DOHH2 (cell line): ENCODE data around the gene TIPARP.

Experiments
- H3F3A ChIP-seq: fragments of 200-600 bp; sonication (generic), shearing (Covaris generic); 2 replicates; pipeline ENCODE4 v1.6.0; 2016; ENCODE audit warnings: antibody characterized with exemption, mild to moderate bottlenecking; ENCODE audit not compliant: control insufficient read depth, insufficient read depth
- H3K27ac ChIP-seq: fragments of 200-600 bp; sonication (generic); 2 replicates; pipeline ENCODE4 v1.5.1; 2014; ENCODE audit warnings: low read depth, mild to moderate bottlenecking, low read length, moderate library complexity
- H3K27me3 ChIP-seq: fragments of 200-600 bp; sonication (generic); 2 replicates; pipeline ENCODE4 v1.6.1; 2014; ENCODE audit warnings: mild to moderate bottlenecking, low read length, mixed read lengths; ENCODE audit not compliant: control insufficient read depth
- H3K36me3 ChIP-seq: fragments of 200-600 bp; sonication (generic); 2 replicates; pipeline ENCODE4 v1.6.1; 2014; ENCODE audit warnings: mild to moderate bottlenecking, low read length, moderate library complexity, mixed read lengths; ENCODE audit not compliant: control insufficient read depth
- H3K4me1 ChIP-seq: fragments of 200-600 bp; sonication (generic); 2 replicates; pipeline ENCODE4 v1.6.1; 2014; ENCODE audit warnings: mild to moderate bottlenecking, low read length, mixed read lengths; ENCODE audit not compliant: control insufficient read depth
- H3K4me2 ChIP-seq: fragments of 200-600 bp; sonication (generic); 2 replicates; pipeline ENCODE4 v1.6.0; 2014; ENCODE audit warnings: mild to moderate bottlenecking, low read length, moderate library complexity
- H3K4me3 ChIP-seq: fragments of 200-600 bp; sonication (generic); 2 replicates; pipeline ENCODE4 v1.5.1; 2014; ENCODE audit warnings: mild to moderate bottlenecking, low read length, mixed read lengths
- H3K79me2 ChIP-seq: fragments of 200-600 bp; sonication (generic); 2 replicates; pipeline ENCODE4 v1.6.1; 2014; ENCODE audit warnings: mild to moderate bottlenecking, low read length, mixed read lengths; ENCODE audit not compliant: control insufficient read depth
- H3K9me2 ChIP-seq: fragments of 200-600 bp; sonication (generic); replicated peaks from 2 replicates; pipeline ENCODE4 v1.6.1; 2014; ENCODE audit warnings: mild to moderate bottlenecking, low read length, mixed read lengths; ENCODE audit not compliant: control insufficient read depth
- H3K9me3 ChIP-seq: fragments of 200-600 bp; sonication (generic); 2 replicates; pipeline ENCODE4 v1.6.1; 2014; ENCODE audit warnings: antibody characterized with exemption, low read length, mixed read lengths; ENCODE audit not compliant: control insufficient read depth, insufficient read depth
- H4K20me1 ChIP-seq: fragments of 200-600 bp; sonication (generic); 2 replicates; pipeline ENCODE4 v1.6.0; 2014; ENCODE audit warnings: low read depth, mild to moderate bottlenecking, antibody characterized with exemption, low read length, moderate library complexity; ENCODE audit not compliant: control insufficient read depth, insufficient read depth
- EZH2phosphoT487 ChIP-seq: fragments of 200-600 bp; sonication (generic); IDR thresholded peaks from 2 replicates; pipeline ENCODE4 v1.6.1; 2017; ENCODE audit warnings: borderline replicate concordance, mild to moderate bottlenecking, antibody characterized with exemption, low read length, moderate library complexity, mixed read lengths
- TF ChIP-seq, protein P1 (sequence below): fragments of 200-600 bp; sonication (generic); IDR thresholded peaks from one replicate; pipeline ENCODE4 v1.5.1; 2014; ENCODE audit warnings: antibody characterized with exemption, mild to moderate bottlenecking, low read depth, low read length; ENCODE audit not compliant: poor library complexity, severe bottlenecking

The TIPARP gene

DNA sequence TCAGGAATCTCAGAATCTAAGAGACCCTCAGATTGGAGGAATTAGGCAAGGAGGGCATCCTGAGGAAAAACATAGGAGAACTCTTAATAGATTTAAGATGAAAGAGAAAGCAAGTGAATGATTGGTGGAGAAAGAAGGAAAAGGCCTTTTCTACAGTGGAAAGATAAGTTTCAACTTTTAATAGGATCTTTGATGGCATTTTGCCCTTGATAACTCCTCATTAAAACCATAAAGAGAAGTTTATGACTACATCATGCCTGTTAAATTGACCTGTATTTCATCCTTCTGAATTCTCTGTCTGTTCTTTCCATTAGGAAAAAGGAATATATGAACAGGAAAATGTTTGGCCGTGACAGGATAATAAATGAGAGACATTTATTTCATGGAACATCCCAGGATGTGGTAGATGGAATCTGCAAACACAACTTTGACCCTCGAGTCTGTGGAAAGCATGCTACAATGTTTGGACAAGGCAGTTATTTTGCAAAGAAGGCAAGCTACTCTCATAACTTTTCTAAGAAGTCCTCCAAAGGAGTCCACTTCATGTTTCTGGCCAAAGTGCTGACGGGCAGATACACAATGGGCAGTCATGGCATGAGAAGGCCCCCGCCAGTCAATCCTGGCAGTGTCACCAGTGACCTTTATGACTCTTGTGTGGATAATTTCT lies 30.1 kb downstream of the TIPARP start:
- Histone ChIP-seq H3K79me2 (peaks cover 46% of the 10 kb centered on the region), H3K9me2 (no peaks in the 10 kb centered on the region), H3K4me2 (no peak overlapping the region), H3K36me3 (peaks cover 92% of the 10 kb centered on the region), H3K27ac (no peak overlapping the region), H4K20me1 (no peaks in the 10 kb centered on the region; the same call in 1 of the 2 replicates), H3K9me3 (no peaks in the 10 kb centered on the region), H3K4me3 (no peak overlapping the region), H3K27me3 (no peaks in the 10 kb centered on the region), H3K4me1 (peaks cover 34% of the 10 kb centered on the region), H3F3A (peaks cover 22% of the 10 kb centered on the region)
- TF ChIP-seq, protein P1, sequence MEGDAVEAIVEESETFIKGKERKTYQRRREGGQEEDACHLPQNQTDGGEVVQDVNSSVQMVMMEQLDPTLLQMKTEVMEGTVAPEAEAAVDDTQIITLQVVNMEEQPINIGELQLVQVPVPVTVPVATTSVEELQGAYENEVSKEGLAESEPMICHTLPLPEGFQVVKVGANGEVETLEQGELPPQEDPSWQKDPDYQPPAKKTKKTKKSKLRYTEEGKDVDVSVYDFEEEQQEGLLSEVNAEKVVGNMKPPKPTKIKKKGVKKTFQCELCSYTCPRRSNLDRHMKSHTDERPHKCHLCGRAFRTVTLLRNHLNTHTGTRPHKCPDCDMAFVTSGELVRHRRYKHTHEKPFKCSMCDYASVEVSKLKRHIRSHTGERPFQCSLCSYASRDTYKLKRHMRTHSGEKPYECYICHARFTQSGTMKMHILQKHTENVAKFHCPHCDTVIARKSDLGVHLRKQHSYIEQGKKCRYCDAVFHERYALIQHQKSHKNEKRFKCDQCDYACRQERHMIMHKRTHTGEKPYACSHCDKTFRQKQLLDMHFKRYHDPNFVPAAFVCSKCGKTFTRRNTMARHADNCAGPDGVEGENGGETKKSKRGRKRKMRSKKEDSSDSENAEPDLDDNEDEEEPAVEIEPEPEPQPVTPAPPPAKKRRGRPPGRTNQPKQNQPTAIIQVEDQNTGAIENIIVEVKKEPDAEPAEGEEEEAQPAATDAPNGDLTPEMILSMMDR: no peak

DNA sequence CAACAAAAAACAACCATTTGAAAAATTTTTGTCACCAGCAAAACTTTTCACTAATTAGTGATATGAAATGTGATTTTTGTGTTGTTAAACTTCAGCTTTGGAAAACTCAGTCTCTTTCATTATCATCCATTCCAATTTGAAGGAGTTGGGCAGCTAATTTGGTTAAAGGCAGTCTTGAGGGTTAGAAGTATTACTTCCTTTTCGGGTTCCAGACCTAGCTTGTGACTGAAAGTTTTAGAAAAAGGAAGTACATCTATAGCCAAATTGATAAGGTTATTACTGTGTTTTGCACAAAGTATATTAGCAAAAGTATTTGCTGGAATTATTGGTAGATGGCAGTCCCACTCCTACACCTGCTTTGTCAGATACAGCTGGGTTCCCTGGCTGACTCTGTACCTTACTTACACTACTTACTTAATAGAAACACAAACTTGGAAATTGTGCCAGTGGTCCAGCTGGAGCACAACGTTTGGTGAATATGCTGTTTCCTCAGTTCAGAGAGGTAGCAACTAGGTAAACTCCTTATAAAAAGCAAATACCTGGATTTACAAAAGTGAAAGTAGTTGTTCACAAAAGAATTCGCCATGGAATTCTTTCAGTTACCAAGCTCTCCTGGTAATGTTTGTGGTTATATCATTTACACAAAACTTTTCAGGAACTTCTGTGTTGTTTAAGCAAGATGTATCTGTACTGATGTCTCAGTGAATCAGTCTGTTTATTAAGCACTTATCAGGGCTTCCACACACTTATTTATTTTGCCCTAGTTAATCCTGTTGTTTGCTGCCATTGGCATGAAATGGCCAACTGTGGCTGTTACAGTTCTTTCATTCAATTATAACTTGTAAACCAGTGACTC lies 31.6 kb downstream of the TIPARP start:
- Histone ChIP-seq H3K9me3 (no peaks in the 10 kb centered on the region), H3K4me3 (no peak overlapping the region), H3K4me2 (no peak overlapping the region), H3K79me2 (peaks cover 33% of the 10 kb centered on the region), H4K20me1 (no peaks in the 10 kb centered on the region; the same call in 1 of the 2 replicates), H3K27ac (peak overlapping the region; percentile 28; the same call in 1 of the 2 replicates), H3K36me3 (peaks cover 94% of the 10 kb centered on the region), H3K4me1 (peaks cover 31% of the 10 kb centered on the region), H3K27me3 (no peaks in the 10 kb centered on the region), H3F3A (peaks cover 23% of the 10 kb centered on the region), H3K9me2 (no peaks in the 10 kb centered on the region)
- TF ChIP-seq, protein P1: no peak
- no peak for TF ChIP-seq EZH2phosphoT487

DNA sequence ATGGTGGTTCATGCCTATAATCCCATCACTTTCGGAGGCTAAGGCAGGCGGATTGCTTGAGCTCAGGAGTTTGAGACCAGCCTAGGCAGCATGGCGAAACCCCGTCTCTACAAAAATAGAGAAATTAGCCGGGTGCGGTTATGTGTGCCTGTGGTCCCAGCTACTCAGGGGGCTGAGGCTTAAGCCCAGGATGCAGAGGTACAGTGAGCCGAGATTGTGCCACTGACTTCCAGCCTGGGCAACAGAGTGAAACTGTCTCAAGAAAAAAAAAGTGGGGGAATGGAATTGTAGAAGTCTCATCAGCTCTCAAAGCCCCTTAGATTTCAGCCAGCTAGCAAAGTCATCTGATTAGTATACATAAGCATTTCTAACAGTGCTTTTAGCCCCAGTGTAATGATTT lies 33.2 kb downstream of the TIPARP start:
- Histone ChIP-seq H3K4me1 (peaks cover 30% of the 10 kb centered on the region), H3K9me2 (no peaks in the 10 kb centered on the region), H3K36me3 (peaks cover 81% of the 10 kb centered on the region), H3K9me3 (no peaks in the 10 kb centered on the region), H4K20me1 (no peaks in the 10 kb centered on the region; the same call in 1 of the 2 replicates), H3K27ac (no peak overlapping the region), H3F3A (peaks cover 23% of the 10 kb centered on the region), H3K79me2 (peaks cover 19% of the 10 kb centered on the region), H3K27me3 (no peaks in the 10 kb centered on the region), H3K4me3 (no peak overlapping the region), H3K4me2 (no peak overlapping the region)
- no peak for TF ChIP-seq EZH2phosphoT487
- TF ChIP-seq, protein P1: no peak
